ENCODE data around the gene NADSYN1. TPM values are rescaled to one million over a fixed set of nuclear protein-coding genes. Genes with fewer than 3 reads are reported as not detected.
"Not testable (repeated sequence)": the region's sequence is repeated elsewhere in the genome, so short reads cannot be mapped to it uniquely, and the experiment has no call there.

NADSYN1 gene
- total RNA-seq, 2 experiments from 2014 or later, result 59.1 to 64.5 TPM

- POLR2A ChIA-PET, CTCF ChIA-PET: not testable (repeated sequence)
Observed at GRCh38 chr11:71540521-71541304, 87.7 kb downstream of the NADSYN1 start.

- ChIA-PET CTCF (interaction anchor here (0.8 kb wide), 1 partner anchor 10 kb away, joined by 3 read pairs; no protein-coding TSS in a partner anchor), POLR2A (interaction anchor here (0.6 kb wide), 1 partner anchor 1494 kb away, joined by 3 read pairs; no protein-coding TSS in a partner anchor)
Observed at GRCh38 chr11:71542382-71542781, 89.4 kb downstream of the NADSYN1 start.

GRCh38 chr11:71542879-71543777 is 90.1 kb downstream of the NADSYN1 start:
- POLR2A ChIA-PET, result no interaction called here
- CTCF ChIA-PET, result interaction anchor here (0.8 kb wide), 1 partner anchor 11 kb away, joined by 3 read pairs; no protein-coding TSS in a partner anchor

- ChIA-PET POLR2A (no interaction called here), CTCF (no interaction called here)
Observed at GRCh38 chr11:71543866-71544265, 90.9 kb downstream of the NADSYN1 start.

GRCh38 chr11:71544525-71545214 is 91.7 kb downstream of the NADSYN1 start:
- POLR2A ChIA-PET, result no interaction called here
- CTCF ChIA-PET, result no interaction called here

GRCh38 chr11:71545405-71545966 is 92.5 kb downstream of the NADSYN1 start:
- POLR2A ChIA-PET, result no interaction called here
- CTCF ChIA-PET, result no interaction called here

- CTCF ChIA-PET, result interaction anchor here (2.0 kb wide), 1 partner anchor 15 kb away, joined by 4 read pairs; no protein-coding TSS in a partner anchor
- POLR2A ChIA-PET, result no interaction called here
Observed at GRCh38 chr11:71548120-71548519, 95.1 kb downstream of the NADSYN1 start, which contains the start of gene KRTAP5-9. Gene KRTAP5-9 (plus strand): TSS chr11:71548420. CDS start chr11:71548658, 238 bp downstream.

- ChIA-PET POLR2A (no interaction called here), CTCF (interaction anchor here (2.0 kb wide), 1 partner anchor 14 kb away, joined by 4 read pairs; no protein-coding TSS in a partner anchor)
Observed at GRCh38 chr11:71548716-71549151, 95.7 kb downstream of the NADSYN1 start.

Other genes with a start within 250 kb of the NADSYN1 start
- not detected for gene SHANK2, start 200.6 kb upstream of the NADSYN1 start, total RNA-seq
- gene DHCR7, start 4.8 kb upstream of the NADSYN1 start, total RNA-seq, result 10 to 100 TPM; 72.8 to 73.7 TPM
- not detected for gene KRTAP5-7, start 74.1 kb downstream of the NADSYN1 start, total RNA-seq
- gene KRTAP5-8, start 84.8 kb downstream of the NADSYN1 start, total RNA-seq, result not detected
- gene KRTAP5-9, start 95.2 kb downstream of the NADSYN1 start, total RNA-seq, result not detected
- gene KRTAP5-10, start 112.4 kb downstream of the NADSYN1 start, total RNA-seq, result not detected
- gene KRTAP5-11, start 129.7 kb downstream of the NADSYN1 start, total RNA-seq, result not detected